RWPE2 (cell line): ENCODE measurements around the gene KATNAL2.
A peak's percentile ranks its signal among the peaks of the same experiment; 100 is the strongest.

ENCODE experiments used
- ATAC-seq: fragments of 200-7000 bp; cut with Tn5 transposase; 3 replicates; pipeline ENCODE4 v1.9.1; 2021; ENCODE audit warnings: low read depth
- DNase-seq: peaks from one replicate; pipeline ENCODE4 v3.0.0-alpha.2; 2020; ENCODE audit warnings: low spot score
- H3K27ac ChIP-seq: fragments of 450-650 bp; 2 replicates; pipeline ENCODE4 v1.5.1; 2017; ENCODE audit warnings: mild to moderate bottlenecking; ENCODE audit not compliant: poor library complexity, severe bottlenecking
- H3K27me3 ChIP-seq: fragments of 250-450 bp; sonication (Bioruptor Pico); 2 replicates; pipeline ENCODE4 v1.5.1; 2021; ENCODE audit warnings: mild to moderate bottlenecking, moderate library complexity; ENCODE audit not compliant: insufficient read depth, poor library complexity, severe bottlenecking
- H3K36me3 ChIP-seq: fragments of 250-450 bp; sonication (Bioruptor Pico); 2 replicates; pipeline ENCODE4 v1.5.1; 2020; ENCODE audit warnings: low read depth, mild to moderate bottlenecking, moderate library complexity
- H3K4me1 ChIP-seq: fragments of 250-450 bp; sonication (Bioruptor Pico); 2 replicates; pipeline ENCODE4 v1.5.1; 2021; ENCODE audit warnings: mild to moderate bottlenecking, moderate library complexity; ENCODE audit not compliant: insufficient read depth, poor library complexity, severe bottlenecking
- H3K4me3 ChIP-seq: fragments of 250-450 bp; sonication (Bioruptor Pico); 2 replicates; pipeline ENCODE4 v1.5.1; 2021; ENCODE audit warnings: mild to moderate bottlenecking, moderate library complexity; ENCODE audit not compliant: severe bottlenecking
- H3K9me3 ChIP-seq: fragments of 250-450 bp; sonication (Bioruptor Pico); 2 replicates; pipeline ENCODE4 v1.5.1; 2021; ENCODE audit warnings: mild to moderate bottlenecking, moderate library complexity; ENCODE audit not compliant: severe bottlenecking
- CTCF ChIP-seq: fragments of 450-650 bp; IDR thresholded peaks from one replicate; pipeline ENCODE4 v1.5.1; 2017; ENCODE audit warnings: mild to moderate bottlenecking, moderate library complexity; ENCODE audit not compliant: poor library complexity, severe bottlenecking

Gene KATNAL2

GRCh38 chr18:47035156-47035671 is 117.8 kb downstream of the KATNAL2 start, which contains the start of gene ELOA2:
Gene ELOA2, minus strand, starts transcription at chr18:47035621. Its CDS starts 357 bp downstream, at chr18:47035264.
- ATAC-seq (no peak), DNase-seq (no peak)
- no peak within 1 kb of the TSS for H3K27ac ChIP-seq
- no peaks in the 10 kb centered on the region for H3K36me3 ChIP-seq
- TF ChIP-seq CTCF, result no peak
- peaks cover 19% of the 10 kb centered on the region for H3K27me3 ChIP-seq
- H3K4me3 ChIP-seq, result no peak within 1 kb of the TSS
- H3K4me1 ChIP-seq, result no peaks in the 10 kb centered on the region
- no peaks in the 10 kb centered on the region for H3K9me3 ChIP-seq

- peak; percentile 57 for TF ChIP-seq CTCF
- Histone ChIP-seq H3K27me3 (peaks cover 26% of the 10 kb centered on the region), H3K9me3 (no peaks in the 10 kb centered on the region), H3K4me1 (no peaks in the 10 kb centered on the region), H3K27ac (no peak overlapping the region), H3K36me3 (no peaks in the 10 kb centered on the region), H3K4me3 (no peak overlapping the region)
- DNase-seq (no peak), ATAC-seq (peak; percentile 69; the same call in 2 of the 3 replicates)
These were observed 119.0 kb downstream of the KATNAL2 start for GRCh38 chr18:47036298-47036874.

GRCh38 chr18:47036927-47037578 is 119.7 kb downstream of the KATNAL2 start:
- Histone ChIP-seq H3K4me1 (no peaks in the 10 kb centered on the region), H3K4me3 (no peak overlapping the region), H3K27me3 (peaks cover 26% of the 10 kb centered on the region), H3K9me3 (no peaks in the 10 kb centered on the region), H3K27ac (no peak overlapping the region), H3K36me3 (no peaks in the 10 kb centered on the region)
- TF ChIP-seq CTCF, result no peak
- ATAC-seq (no peak), DNase-seq (no peak)

DNA sequence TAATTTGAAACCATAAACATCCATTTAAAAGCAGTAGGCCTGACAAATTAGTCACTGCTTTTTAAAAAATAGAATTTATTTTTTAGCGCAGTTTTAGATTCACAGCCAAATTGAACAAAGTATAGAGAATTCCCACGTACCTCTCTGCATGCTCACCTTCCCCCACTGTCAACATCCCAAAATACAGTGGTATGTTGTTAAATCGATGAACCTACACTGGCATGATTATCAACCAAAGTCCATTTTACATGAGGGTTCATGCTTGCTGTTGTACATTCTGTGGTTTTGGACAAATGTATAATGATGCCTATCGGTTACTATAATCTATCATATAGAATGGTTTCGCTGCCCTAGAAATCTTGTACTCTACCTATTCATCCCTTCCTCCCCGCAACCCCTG is 123.6 kb downstream of the KATNAL2 start:
- ATAC-seq (no peak), DNase-seq (no peak)
- Histone ChIP-seq H3K36me3 (no peaks in the 10 kb centered on the region), H3K4me1 (no peaks in the 10 kb centered on the region), H3K27ac (no peak overlapping the region), H3K27me3 (peaks cover 27% of the 10 kb centered on the region), H3K4me3 (no peak overlapping the region), H3K9me3 (no peaks in the 10 kb centered on the region)
- no peak for TF ChIP-seq CTCF

DNA sequence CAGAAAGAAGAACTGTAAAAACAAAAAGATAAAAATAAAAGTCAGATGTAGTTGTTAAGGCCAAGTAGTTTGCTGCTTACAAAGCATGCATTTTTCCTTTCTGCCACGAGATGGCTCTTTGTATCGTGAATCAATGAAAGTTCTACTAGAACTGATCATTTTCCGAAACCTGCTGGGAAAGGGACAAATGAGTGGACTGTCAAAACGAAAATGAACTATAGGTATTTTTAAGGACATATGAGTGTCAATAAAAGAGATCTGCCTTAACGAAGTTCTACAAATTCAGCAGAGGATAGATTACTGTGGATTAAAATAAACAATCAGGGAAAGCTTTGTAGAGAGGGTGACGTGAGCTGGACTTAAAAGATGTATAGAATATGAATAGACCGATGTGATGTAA is 133.1 kb downstream of the KATNAL2 start:
- H3K36me3 ChIP-seq, result no peaks in the 10 kb centered on the region
- no peak for DNase-seq
- ATAC-seq, result no peak
- peaks cover 36% of the 10 kb centered on the region for H3K27me3 ChIP-seq
- TF ChIP-seq CTCF, result peak; percentile 77
- H3K4me3 ChIP-seq, result no peak overlapping the region
- no peaks in the 10 kb centered on the region for H3K4me1 ChIP-seq
- no peaks in the 10 kb centered on the region for H3K9me3 ChIP-seq
- H3K27ac ChIP-seq, result no peak overlapping the region
